Measurements from ENCODE around the gene INPP5A.
"Not testable (repeated sequence)": the region's sequence is repeated elsewhere in the genome, so short reads cannot be mapped to it uniquely, and the experiment has no call there.

Gene INPP5A

GRCh38 chr10:132752378-132752777 is 214.8 kb downstream of the INPP5A start:
- no peak for DNase-seq

- no peak for DNase-seq
These were observed 215.4 kb downstream of the INPP5A start for GRCh38 chr10:132752961-132753360.

- no peak for DNase-seq
These were observed 216.0 kb downstream of the INPP5A start for GRCh38 chr10:132753596-132753995.

- no peak for DNase-seq
These were observed 216.5 kb downstream of the INPP5A start for GRCh38 chr10:132754071-132754470.

- no peak for DNase-seq
These were observed 217.7 kb downstream of the INPP5A start for GRCh38 chr10:132755166-132755711.

GRCh38 chr10:132756591-132756990 is 219.0 kb downstream of the INPP5A start:
- DNase-seq: no peak

GRCh38 chr10:132757171-132757570 is 219.6 kb downstream of the INPP5A start:
- no peak for DNase-seq

- no peak for DNase-seq
These were observed 221.3 kb downstream of the INPP5A start for GRCh38 chr10:132758865-132759264.

- DNase-seq: no peak
These were observed 223.9 kb downstream of the INPP5A start for GRCh38 chr10:132761395-132762060.

- no peak for DNase-seq
These were observed 224.7 kb downstream of the INPP5A start for GRCh38 chr10:132762267-132762666.

- DNase-seq: no peak
These were observed 226.0 kb downstream of the INPP5A start for GRCh38 chr10:132763545-132763944.

- DNase-seq: no peak
These were observed 226.5 kb downstream of the INPP5A start for GRCh38 chr10:132764108-132764507.

- no peak for DNase-seq
These were observed 227.8 kb downstream of the INPP5A start for GRCh38 chr10:132765435-132765834.

GRCh38 chr10:132766291-132766690 is 228.7 kb downstream of the INPP5A start:
- DNase-seq: no peak

GRCh38 chr10:132768346-132769248 is 231.0 kb downstream of the INPP5A start:
- no peak for DNase-seq

GRCh38 chr10:132770061-132771021 is 232.8 kb downstream of the INPP5A start:
- no peak for DNase-seq

- not testable (repeated sequence) for DNase-seq
These were observed 235.2 kb downstream of the INPP5A start for GRCh38 chr10:132772816-132773215.

GRCh38 chr10:132774181-132774901 is 236.8 kb downstream of the INPP5A start:
- DNase-seq: no peak

GRCh38 chr10:132774902-132775863 is 237.6 kb downstream of the INPP5A start:
- DNase-seq: no peak

- no peak for DNase-seq
These were observed 238.6 kb downstream of the INPP5A start for GRCh38 chr10:132776186-132776585.

GRCh38 chr10:132776821-132777220 is 239.2 kb downstream of the INPP5A start:
- no peak for DNase-seq

Data from NCI-H187 treated with DMSO at 0.1 percent for 48 hours (cell line).